Measurements from ENCODE around the gene ZNF341.

The ZNF341 gene

GRCh38 chr20:33767777-33768138, 36.0 kb downstream of the ZNF341 start:
- Mint-ChIP-seq H3K4me1 (no peaks in the 10 kb centered on the region), H3K27ac (no peak overlapping the region), H3K4me3 (no peak overlapping the region)

DNA sequence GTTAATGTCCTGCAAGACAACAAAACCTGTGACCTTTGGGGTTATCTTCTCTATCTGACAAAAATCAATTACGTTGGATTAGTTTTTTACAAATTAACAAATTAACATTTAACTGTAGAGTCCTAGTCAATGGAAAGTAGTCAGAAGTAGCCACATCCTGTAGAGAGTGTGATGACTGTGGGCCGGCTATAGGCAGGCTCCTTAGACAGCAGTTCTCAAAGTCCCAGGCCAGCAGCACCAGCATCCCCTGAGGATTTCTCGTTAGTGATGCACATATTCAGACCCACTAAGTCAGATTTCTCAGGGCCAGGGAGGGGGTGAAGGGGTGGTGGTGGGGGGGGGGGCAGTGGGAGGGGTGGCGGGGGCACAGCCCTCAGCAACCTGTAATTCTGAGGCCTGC, 37.2 kb downstream of the ZNF341 start:
- Mint-ChIP-seq H3K9me3 (no peaks in the 10 kb centered on the region), H3K27me3 (ENCODE audit: low read depth, poor library complexity) (peaks cover 3% of the 10 kb centered on the region), H3K4me3 (no peak overlapping the region), H3K4me1 (no peaks in the 10 kb centered on the region), H3K36me3 (ENCODE audit: low read depth) (no peaks in the 10 kb centered on the region), H3K27ac (no peak overlapping the region)
- no peak for DNase-seq
- TF ChIP-seq CTCF (IDR thresholded peaks at IDR 0.05), result no peak

More at GRCh38 chr20:33767777-33768138, 36.0 kb downstream of the ZNF341 start:
- TF ChIP-seq CTCF (IDR thresholded peaks at IDR 0.05), result no peak
- Mint-ChIP-seq H3K9me3 (no peaks in the 10 kb centered on the region), H3K36me3 (ENCODE audit: low read depth) (no peaks in the 10 kb centered on the region), H3K27me3 (ENCODE audit: low read depth, poor library complexity) (peaks cover 3% of the 10 kb centered on the region)
- no peak for DNase-seq

- Mint-ChIP-seq H3K36me3 (ENCODE audit: low read depth) (no peaks in the 10 kb centered on the region), H3K9me3 (no peaks in the 10 kb centered on the region), H3K27ac (no peak overlapping the region), H3K4me3 (no peak overlapping the region), H3K27me3 (ENCODE audit: low read depth, poor library complexity) (peaks cover 3% of the 10 kb centered on the region), H3K4me1 (no peaks in the 10 kb centered on the region)
- TF ChIP-seq CTCF (IDR thresholded peaks at IDR 0.05), result no peak
- DNase-seq, result no peak
These were observed 38.2 kb downstream of the ZNF341 start for GRCh38 chr20:33770005-33770404.

GRCh38 chr20:33771938-33772337, 40.1 kb downstream of the ZNF341 start:
- no peak overlapping the region for H3K27ac Mint-ChIP-seq
- no peak overlapping the region for H3K4me3 Mint-ChIP-seq

DNA sequence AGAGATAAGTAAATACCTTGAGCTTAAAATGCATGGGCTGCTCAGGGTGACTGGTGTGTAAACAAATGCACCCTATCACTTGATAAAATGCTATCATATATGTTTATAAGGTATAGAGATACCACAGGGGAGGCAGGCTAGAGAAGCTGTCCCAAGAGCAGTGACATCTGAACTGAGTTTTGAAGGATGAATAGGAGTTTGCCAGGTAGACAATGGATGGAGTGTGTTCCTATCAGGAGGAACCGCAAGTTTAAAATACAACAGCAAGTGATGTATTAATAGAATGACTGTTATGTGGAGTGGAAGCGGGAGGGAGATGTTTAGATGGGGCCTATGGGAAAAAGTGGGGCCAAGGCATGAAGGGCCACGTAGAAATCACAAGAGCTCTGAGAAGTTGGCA, 40.6 kb downstream of the ZNF341 start:
- Mint-ChIP-seq H3K27ac (no peak overlapping the region), H3K4me3 (no peak overlapping the region), H3K36me3 (ENCODE audit: low read depth) (no peaks in the 10 kb centered on the region), H3K27me3 (ENCODE audit: low read depth, poor library complexity) (no peaks in the 10 kb centered on the region), H3K4me1 (no peaks in the 10 kb centered on the region), H3K9me3 (no peaks in the 10 kb centered on the region)
- no peak for DNase-seq
- no peak for TF ChIP-seq CTCF (IDR thresholded peaks at IDR 0.05)

More at GRCh38 chr20:33771938-33772337, 40.1 kb downstream of the ZNF341 start:
- Mint-ChIP-seq H3K36me3 (ENCODE audit: low read depth) (no peaks in the 10 kb centered on the region), H3K9me3 (no peaks in the 10 kb centered on the region), H3K27me3 (ENCODE audit: low read depth, poor library complexity) (no peaks in the 10 kb centered on the region), H3K4me1 (no peaks in the 10 kb centered on the region)
- no peak for DNase-seq
- TF ChIP-seq CTCF (IDR thresholded peaks at IDR 0.05), result no peak

- no peak for TF ChIP-seq CTCF (IDR thresholded peaks at IDR 0.05)
- H3K4me1 Mint-ChIP-seq, result no peaks in the 10 kb centered on the region
- no peaks in the 10 kb centered on the region for H3K36me3 Mint-ChIP-seq (ENCODE audit: low read depth)
- no peaks in the 10 kb centered on the region for H3K9me3 Mint-ChIP-seq
- no peak overlapping the region for H3K27ac Mint-ChIP-seq
- no peak overlapping the region for H3K4me3 Mint-ChIP-seq
- H3K27me3 Mint-ChIP-seq (ENCODE audit: low read depth, poor library complexity), result no peaks in the 10 kb centered on the region
- no peak for DNase-seq
These were observed 41.8 kb downstream of the ZNF341 start for GRCh38 chr20:33773412-33774089.

Measured in nephron progenitor cell (in vitro differentiated cells).